GM19023 (cell line): Measurements from ENCODE around the gene UNC5CL.

Experiments used
- ATAC-seq: cut with Tn5 transposase; IDR thresholded peaks from one replicate; pipeline ENCODE4 v1.9.1; 2021; ENCODE audit warnings: mild to moderate bottlenecking, moderate library complexity; ENCODE audit not compliant: unreplicated experiment

UNC5CL gene

GRCh38 chr6:41039060-41039998, at the start of gene UNC5CL:
TSS of gene UNC5CL (minus strand) at chr6:41039221. CDS start at chr6:41035074, 4,147 bp downstream.
- ATAC-seq: no peak

DNA sequence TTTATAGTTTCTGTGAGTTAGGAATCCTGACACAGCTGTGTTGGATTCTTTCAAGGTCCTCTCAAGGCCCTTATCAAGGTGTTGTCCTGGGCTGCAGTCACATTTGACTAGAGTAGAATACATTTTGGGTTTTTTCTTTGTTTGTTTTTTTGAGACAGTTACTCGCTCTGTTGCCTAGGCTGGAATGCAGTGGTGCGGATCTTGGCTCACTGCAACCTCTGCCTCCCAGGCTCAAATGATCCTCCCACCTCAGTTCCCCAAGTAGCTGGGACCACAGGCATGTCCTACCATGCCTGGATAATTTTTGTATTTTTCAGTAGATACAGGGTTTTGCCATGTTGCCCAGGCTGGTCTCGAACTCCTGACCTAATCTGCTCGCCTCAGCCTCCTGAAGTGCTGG, 49.4 kb upstream of the UNC5CL start:
- no peak for ATAC-seq

GRCh38 chr6:41085182-41085581, 46.2 kb upstream of the UNC5CL start:
- no peak for ATAC-seq

DNA sequence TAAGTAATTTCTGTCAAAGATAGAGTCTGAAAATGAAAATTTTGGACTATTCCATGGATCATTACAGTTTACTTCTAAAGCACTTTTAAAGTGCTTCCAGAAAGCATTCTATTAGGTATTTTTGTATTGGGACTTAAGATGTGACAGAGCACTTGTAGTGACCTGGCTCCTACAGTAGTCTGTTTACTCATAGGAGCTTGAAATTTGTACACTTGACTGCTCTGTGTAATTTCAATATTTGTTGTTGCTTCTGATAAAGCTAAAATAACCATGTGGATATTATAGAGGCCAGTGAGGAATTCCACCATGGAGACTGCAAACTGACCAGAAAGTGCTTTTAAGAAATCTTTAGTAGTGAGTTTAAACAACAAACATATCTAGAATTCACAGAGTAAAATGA, 44.1 kb upstream of the UNC5CL start:
- ATAC-seq: no peak

DNA sequence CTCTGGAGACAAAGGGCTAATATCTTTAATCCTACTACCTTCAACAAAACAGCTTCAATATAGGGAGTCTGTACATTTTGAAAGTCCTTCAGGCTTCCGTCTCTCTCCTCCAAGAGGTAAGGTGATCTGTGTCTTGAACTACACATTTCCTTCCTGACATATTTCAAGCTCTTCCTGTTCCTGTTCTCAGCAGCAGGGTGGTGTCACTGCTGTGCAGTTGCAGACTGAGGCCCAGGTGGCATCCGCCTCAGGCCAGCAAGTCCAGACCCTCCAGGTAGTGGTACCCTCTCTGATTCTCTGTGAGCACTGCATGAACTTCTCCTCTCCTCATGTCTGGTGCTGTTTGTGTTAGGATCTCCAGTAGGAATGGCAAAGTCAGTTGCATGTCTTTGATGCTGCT, 41.6 kb upstream of the UNC5CL start:
- no peak for ATAC-seq

- no peak for ATAC-seq
Measured at GRCh38 chr6:41079080-41079479, 40.1 kb upstream of the UNC5CL start.

- ATAC-seq: no peak
Measured at GRCh38 chr6:41078101-41078500, 39.1 kb upstream of the UNC5CL start.

DNA sequence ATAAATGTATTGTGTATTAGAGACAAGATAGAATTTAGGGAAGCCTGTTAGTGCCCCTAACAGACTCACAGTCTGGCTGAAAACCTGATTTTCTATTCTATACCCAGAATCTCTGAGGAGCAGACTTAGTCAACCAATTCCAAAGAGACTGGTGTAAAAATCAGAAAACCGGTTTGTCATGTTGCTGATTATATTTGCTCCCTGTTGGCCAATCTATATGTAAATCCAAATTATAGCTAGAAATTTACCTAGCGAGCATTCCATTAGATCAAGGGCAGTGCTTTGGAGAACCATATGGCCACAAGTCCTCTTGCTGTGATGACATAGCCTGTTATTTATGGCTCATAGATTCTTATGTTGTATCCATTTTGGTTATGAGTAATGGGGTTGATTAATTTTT, 38.5 kb upstream of the UNC5CL start:
- ATAC-seq: no peak

GRCh38 chr6:41075651-41076626, 36.9 kb upstream of the UNC5CL start:
- no peak for ATAC-seq

GRCh38 chr6:41074692-41075436, 35.8 kb upstream of the UNC5CL start:
- no peak for ATAC-seq

- ATAC-seq: no peak
Measured at GRCh38 chr6:41073968-41074691, 35.1 kb upstream of the UNC5CL start.

DNA sequence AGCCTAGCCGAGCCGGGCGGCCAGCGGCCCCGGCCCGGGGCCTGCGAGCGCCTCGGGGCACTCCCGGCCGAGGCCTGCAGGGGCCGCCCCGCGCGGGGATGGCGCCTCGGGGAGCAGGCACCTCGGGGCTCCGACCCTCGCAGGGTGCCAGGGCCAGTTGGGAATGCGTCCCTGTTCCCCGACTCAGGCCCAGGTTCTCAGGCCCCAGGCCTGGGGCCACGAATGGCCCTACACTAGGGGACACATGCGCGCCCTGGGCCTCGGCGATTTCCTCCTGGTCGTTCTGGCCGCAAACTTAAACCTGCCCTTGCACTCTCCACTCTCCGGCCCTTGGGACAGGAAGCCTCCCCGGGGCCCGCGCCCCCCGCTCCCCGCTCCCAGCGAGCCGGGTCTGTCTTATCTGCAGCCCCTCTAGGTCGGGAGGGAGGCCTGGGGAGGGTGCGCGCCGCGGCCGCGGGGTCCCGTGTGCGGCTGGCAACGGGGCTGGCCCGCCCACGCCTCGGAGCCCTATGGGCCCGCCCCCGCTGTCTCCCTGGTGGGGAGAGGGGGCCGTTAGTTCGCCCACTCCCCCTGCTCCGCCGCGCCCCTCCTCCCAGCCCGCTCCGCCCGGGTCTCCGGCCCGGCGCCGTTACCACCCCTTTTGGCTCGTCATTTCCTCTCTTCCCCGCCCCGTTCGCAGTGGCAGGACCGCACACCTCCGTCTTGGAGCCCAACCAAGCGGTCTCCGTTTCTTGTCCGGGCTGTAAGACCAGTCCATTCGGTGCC, 34.4 kb upstream of the UNC5CL start:
- ATAC-seq: peak; percentile 36

DNA sequence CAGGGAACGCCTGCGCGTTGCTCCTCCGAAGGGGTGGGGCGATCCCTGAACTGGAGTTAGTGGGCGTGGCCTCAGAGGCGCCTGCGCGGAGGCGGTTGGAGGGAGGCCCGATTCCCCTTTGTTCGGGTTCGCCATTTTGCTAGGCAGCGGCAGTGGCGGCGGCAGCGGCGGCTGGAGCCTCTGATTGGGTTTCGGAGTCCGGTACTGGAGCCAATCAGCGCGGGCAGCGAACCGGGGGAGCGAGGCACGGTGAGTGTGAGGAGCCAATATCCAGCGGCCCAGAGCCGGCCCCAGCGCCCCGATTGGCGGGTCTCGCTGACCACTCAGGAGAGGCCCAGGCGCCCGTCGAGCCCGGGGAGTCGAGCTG, 33.8 kb upstream of the UNC5CL start, which contains the start of gene NFYA:
Gene NFYA (plus strand): TSS at position 139 of the 367 bp plus-strand sequence. CDS start 6,116 bp downstream, outside the sequence.
- ATAC-seq: peak; percentile 61

DNA sequence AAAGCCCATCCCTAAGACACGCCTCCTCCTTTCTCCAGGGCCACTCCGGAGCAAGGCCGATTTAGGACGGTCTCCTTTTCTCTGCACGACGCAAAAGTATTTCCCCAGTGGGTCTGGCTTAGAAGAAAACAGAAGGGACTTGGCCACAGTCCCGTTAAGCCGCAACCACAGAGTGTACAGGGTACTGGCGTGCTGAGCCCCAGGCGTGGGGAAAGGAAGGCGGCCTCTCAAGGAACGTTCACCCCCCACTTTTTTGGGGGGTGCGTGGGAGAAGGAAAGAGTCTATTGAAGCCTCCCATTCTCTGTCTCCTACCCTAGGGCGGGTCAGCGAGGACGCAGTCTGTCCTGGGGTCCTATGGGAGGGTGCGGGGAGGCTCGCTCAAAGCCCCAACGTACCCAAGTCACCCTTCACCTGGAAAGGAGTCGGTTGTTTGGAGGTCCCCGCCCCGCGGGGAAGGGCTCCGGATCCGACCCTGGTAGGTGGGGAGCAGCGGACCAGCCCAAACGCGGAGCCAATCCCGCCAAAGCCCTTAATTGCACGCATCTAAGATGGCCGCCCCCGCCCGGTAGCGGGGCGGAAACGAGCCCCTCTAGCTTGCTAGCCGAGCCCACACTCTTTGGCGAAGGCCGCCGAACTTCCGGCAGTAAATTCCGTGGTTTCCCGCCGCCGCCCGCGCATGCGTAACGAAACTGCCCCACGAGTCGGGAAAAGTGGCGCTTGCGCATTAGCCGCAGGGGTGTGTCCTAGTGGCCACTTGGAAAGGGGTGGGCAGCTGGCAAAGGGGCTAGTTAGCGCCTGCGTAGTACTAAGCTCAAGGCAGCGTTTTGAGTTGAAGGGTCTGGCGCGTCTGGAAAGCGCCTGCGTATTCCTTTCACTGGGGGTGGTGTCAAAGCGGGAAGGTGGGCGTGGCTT, 33.2 kb upstream of the UNC5CL start, which contains the start of gene OARD1:
Gene OARD1 (minus strand): TSS at position 434 of the 913 bp plus-strand sequence. CDS start 722 bp downstream, outside the sequence.
- peak; percentile 72 for ATAC-seq

GRCh38 chr6:41071501-41071922, 32.5 kb upstream of the UNC5CL start:
- ATAC-seq: no peak

GRCh38 chr6:41066867-41067304, 27.9 kb upstream of the UNC5CL start:
- ATAC-seq: no peak

DNA sequence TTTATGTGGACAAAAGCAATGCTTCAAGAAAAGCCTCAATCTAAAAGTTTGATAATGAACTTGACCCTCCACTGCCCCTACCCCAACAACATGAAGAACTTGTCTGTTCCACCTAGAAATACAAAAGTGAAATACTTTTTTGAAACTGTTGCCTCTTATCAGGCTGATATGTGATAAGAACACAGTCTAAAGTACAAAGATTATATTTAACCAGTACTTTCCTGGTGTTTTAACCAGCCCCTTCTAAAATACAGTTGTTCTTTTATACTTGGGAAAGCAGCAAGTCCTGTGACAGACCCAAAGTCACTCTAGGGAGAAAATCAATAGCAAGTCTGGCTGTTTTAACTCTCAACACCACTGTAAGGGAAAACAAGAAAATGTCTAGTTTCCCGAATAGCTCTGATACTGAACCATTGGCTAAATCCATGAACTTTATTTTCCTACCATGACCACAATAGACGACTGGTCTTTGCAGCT, 26.6 kb upstream of the UNC5CL start:
- no peak for ATAC-seq

DNA sequence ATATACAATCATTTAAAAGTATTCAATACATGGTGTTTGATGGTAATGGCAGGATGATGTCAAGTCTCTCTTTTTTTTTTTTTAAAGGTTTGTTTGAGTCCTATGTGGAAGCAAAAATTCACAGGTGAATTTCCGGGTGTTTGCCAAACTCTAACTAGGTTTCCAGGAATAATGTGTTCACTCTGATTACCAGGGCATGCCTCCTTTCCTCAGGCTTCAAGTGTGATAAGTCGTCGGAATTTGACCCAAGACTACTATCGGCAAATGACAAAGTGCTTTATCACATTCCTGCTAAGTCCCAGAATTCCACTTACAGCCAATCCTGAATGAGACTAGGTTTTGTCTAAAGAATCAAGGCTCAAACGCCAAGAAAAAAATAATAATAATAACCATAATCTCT, 25.8 kb upstream of the UNC5CL start:
- no peak for ATAC-seq
